Body of pancreas (tissue), 4 donors: Measurements from ENCODE around the gene ANKRD10.

Experiments used
- POLR2A ChIP-seq, 3 donors: fragments of 450-650 bp; IDR thresholded peaks; one replicate each; pipeline ENCODE4 v1.6.1; 2016; ENCODE audit warnings: antibody characterized with exemption in 3 of 3, mild to moderate bottlenecking in 2 of 3
- TF ChIP-seq, protein P1 (sequence below), 7 experiments: fragments of 450-650 bp in 4 of 7; fragments of 200-600 bp in 3 of 7; sonication (generic) in 3 of 7; IDR thresholded peaks; one replicate each; pipeline ENCODE4 v1.5.1; 2016 to 2019; ENCODE audit warnings: antibody characterized with exemption in 7 of 7

DNA sequence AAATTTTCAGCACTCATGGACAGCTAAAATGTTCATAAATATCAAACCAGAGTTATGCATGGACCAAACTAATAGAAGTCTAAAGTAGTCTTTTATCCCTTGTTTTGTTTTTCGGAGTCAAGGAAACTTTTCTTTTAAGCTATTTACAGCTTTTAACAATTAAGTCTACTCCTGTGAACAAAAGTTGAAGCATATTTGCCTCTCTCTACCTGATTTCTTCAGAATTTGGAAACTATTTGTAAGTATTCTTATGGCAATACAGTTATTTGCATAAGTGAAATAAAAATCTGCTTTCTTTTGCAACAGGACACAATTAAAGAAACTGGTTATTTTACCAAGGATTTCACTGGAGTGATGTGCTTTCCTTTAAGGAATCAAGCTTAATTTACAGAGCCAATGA is 47.1 kb upstream of the ANKRD10 start:
- TF ChIP-seq, protein P1, sequence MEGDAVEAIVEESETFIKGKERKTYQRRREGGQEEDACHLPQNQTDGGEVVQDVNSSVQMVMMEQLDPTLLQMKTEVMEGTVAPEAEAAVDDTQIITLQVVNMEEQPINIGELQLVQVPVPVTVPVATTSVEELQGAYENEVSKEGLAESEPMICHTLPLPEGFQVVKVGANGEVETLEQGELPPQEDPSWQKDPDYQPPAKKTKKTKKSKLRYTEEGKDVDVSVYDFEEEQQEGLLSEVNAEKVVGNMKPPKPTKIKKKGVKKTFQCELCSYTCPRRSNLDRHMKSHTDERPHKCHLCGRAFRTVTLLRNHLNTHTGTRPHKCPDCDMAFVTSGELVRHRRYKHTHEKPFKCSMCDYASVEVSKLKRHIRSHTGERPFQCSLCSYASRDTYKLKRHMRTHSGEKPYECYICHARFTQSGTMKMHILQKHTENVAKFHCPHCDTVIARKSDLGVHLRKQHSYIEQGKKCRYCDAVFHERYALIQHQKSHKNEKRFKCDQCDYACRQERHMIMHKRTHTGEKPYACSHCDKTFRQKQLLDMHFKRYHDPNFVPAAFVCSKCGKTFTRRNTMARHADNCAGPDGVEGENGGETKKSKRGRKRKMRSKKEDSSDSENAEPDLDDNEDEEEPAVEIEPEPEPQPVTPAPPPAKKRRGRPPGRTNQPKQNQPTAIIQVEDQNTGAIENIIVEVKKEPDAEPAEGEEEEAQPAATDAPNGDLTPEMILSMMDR (IDR thresholded peaks at IDR 0.05), result no peak
- TF ChIP-seq POLR2A (IDR thresholded peaks at IDR 0.05), result no peak
